Measurements from ENCODE around the gene LRRC45.
A peak's percentile ranks its signal among the peaks of the same experiment; 100 is the strongest.

LRRC45 gene

GRCh38 chr17:82065638-82066303 lies 42.7 kb downstream of the LRRC45 start, which contains the start of gene DUS1L:
DUS1L (minus strand) TSS chr17:82065804; CDS start chr17:82065059, 745 bp downstream.
- peaks cover 33% of the 10 kb centered on the region for H3K36me3 Mint-ChIP-seq (ENCODE audit: low read depth)
- intact Hi-C loops (cut with micrococcal nuclease), result no loop called here
- H3K9me3 Mint-ChIP-seq, result no peaks in the 10 kb centered on the region
- peak within 1 kb of the TSS; percentile 90 for H3K27ac Mint-ChIP-seq
- H3K4me1 Mint-ChIP-seq (ENCODE audit: low read depth), result peaks cover 19% of the 10 kb centered on the region
- H3K4me3 Mint-ChIP-seq, result peak within 1 kb of the TSS; percentile 78
- no peaks in the 10 kb centered on the region for H3K27me3 Mint-ChIP-seq

DNA sequence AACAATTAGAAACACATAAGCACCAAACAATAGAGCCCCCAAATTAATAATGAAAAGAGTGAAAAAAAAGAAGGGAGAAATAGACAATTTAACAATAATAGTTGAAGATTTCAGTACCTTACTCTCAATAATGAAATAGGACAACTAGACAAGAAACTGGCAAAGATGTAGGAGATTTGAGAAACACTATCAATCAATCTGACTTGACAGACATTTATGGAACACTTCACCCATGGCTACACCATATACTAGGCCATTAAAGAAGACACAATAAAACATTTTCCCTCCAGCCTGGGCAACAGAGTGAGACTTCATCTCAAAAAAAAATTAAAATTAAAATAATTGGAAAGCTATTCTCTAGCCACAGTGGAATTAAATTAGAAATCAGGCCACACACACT lies 47.5 kb downstream of the LRRC45 start:
- Mint-ChIP-seq H3K9me3 (no peaks in the 10 kb centered on the region), H3K36me3 (ENCODE audit: low read depth) (no peaks in the 10 kb centered on the region), H3K27me3 (peaks cover 8% of the 10 kb centered on the region), H3K27ac (no peak overlapping the region), H3K4me1 (ENCODE audit: low read depth) (peaks cover 8% of the 10 kb centered on the region), H3K4me3 (no peak overlapping the region)
- intact Hi-C loops (cut with micrococcal nuclease), result no loop called here

DNA sequence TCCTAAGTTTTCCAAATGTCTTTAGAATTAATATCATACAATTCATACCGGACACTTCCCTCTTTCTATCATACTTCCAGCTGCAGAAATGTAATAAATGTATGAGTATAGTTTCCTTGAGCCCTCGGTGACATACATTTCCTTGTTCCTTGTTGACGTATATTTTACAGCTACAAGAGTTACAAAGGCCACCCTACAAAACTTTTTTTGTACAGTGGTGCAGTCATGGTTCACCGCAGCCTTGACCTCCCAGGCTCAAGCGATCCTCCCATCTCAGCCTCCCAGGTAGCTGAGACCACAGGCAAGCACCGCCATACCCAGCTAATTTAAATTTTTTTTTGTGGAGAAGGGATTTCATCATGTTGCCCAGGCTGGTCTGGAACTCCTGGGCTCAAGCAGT lies 49.7 kb downstream of the LRRC45 start:
- Mint-ChIP-seq H3K4me3 (no peak overlapping the region), H3K4me1 (ENCODE audit: low read depth) (no peaks in the 10 kb centered on the region), H3K36me3 (ENCODE audit: low read depth) (peaks cover 7% of the 10 kb centered on the region), H3K27me3 (peaks cover 9% of the 10 kb centered on the region), H3K27ac (no peak overlapping the region), H3K9me3 (no peaks in the 10 kb centered on the region)
- intact Hi-C loops (cut with micrococcal nuclease), result no loop called here

DNA sequence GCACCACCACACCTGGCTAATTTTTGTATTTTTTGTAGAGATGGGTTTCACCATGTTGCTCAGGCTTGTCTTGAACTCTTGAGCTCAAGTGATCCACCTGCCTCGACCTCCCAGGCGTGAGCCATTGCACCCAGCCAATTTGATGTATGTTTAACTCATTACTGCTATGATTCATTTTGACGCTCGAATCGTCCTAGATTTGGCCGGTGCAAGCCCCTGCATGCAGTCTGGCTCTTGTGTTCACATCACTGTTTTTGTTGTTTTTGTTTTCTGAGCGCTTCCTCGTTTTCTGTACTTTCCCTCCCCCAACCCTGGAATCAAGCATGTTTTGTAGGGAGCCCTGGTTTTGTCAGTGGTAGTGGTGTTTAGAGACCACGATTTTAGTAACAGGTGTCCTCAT lies 50.3 kb downstream of the LRRC45 start:
- Mint-ChIP-seq H3K9me3 (no peaks in the 10 kb centered on the region), H3K4me1 (ENCODE audit: low read depth) (peaks cover 5% of the 10 kb centered on the region), H3K36me3 (ENCODE audit: low read depth) (peaks cover 13% of the 10 kb centered on the region), H3K27me3 (peaks cover 9% of the 10 kb centered on the region), H3K4me3 (no peak overlapping the region), H3K27ac (no peak overlapping the region)
- intact Hi-C loops (cut with micrococcal nuclease), result no loop called here

- no peak overlapping the region for H3K4me3 Mint-ChIP-seq
- intact Hi-C loops (cut with micrococcal nuclease), result no loop called here
- peaks cover 5% of the 10 kb centered on the region for H3K4me1 Mint-ChIP-seq (ENCODE audit: low read depth)
- H3K9me3 Mint-ChIP-seq, result no peaks in the 10 kb centered on the region
- peaks cover 40% of the 10 kb centered on the region for H3K36me3 Mint-ChIP-seq (ENCODE audit: low read depth)
- peaks cover 9% of the 10 kb centered on the region for H3K27me3 Mint-ChIP-seq
- no peak overlapping the region for H3K27ac Mint-ChIP-seq
Measured at GRCh38 chr17:82076018-82076784, 53.1 kb downstream of the LRRC45 start.

GRCh38 chr17:82076785-82077591 lies 53.9 kb downstream of the LRRC45 start:
- peaks cover 48% of the 10 kb centered on the region for H3K36me3 Mint-ChIP-seq (ENCODE audit: low read depth)
- no peak overlapping the region for H3K4me3 Mint-ChIP-seq
- H3K9me3 Mint-ChIP-seq, result no peaks in the 10 kb centered on the region
- peaks cover 9% of the 10 kb centered on the region for H3K27me3 Mint-ChIP-seq
- intact Hi-C loops (cut with micrococcal nuclease), result no loop called here
- H3K4me1 Mint-ChIP-seq (ENCODE audit: low read depth), result peaks cover 5% of the 10 kb centered on the region
- no peak overlapping the region for H3K27ac Mint-ChIP-seq

DNA sequence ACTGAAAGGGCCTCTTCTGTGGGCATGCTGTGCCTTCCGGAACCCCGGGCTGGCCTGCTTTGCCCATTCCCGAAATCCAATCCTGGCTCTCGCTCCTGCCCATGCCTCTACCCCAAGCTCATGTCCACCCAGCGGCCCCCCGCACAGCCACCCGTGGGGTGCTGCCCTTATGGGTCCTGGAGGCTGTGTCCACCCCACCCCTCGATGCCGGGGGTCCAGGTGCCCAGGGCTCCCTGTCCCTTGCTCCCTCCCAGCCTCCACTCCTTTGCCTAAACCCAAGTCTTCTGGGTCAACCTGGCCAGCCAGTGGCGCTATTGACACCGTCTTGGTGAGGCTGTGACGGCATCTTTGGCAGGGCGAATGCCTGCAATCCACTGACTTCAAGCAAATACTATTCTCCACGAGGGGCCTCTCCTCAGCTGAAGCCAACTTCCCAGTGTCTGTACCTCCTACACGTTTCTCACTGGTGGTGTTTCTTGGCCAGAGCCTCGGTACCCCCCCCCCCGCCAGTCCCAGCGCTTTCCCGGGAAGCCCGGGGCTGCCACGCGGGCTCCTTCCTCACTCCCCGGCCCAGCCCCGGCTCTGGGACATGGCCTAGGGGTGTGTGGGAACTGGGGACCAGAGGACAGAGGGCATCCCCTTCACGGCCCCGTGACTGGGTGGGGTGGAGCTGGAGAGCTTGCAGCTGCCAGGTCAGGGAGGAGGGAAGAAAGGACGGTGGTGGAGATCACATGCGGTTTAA lies 54.7 kb downstream of the LRRC45 start:
- H3K36me3 Mint-ChIP-seq (ENCODE audit: low read depth), result peaks cover 56% of the 10 kb centered on the region
- H3K4me3 Mint-ChIP-seq, result no peak overlapping the region
- H3K27ac Mint-ChIP-seq, result no peak overlapping the region
- H3K9me3 Mint-ChIP-seq, result no peaks in the 10 kb centered on the region
- H3K4me1 Mint-ChIP-seq (ENCODE audit: low read depth), result peaks cover 5% of the 10 kb centered on the region
- peaks cover 7% of the 10 kb centered on the region for H3K27me3 Mint-ChIP-seq
- intact Hi-C loops (cut with micrococcal nuclease), result no loop called here

DNA sequence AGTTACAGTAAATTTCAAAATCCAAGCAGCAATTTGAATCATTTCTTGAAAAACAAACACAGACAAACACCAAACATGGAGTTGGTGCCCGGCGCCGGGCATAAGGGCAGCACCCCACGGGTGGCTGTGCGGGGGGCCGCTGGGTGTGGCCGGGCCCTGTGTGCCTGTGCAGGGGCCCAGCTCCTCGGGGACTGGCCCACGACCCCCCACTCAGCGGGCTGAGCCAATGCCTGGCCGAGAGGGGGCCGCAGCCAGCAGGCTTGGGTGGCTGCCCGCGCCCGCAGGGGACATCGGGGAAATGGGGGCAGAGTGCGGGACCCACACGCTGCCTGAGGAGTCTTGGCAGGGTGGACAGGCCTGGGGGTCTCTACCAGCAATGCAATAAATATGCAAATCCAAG lies 55.3 kb downstream of the LRRC45 start:
- H3K27ac Mint-ChIP-seq, result no peak overlapping the region
- H3K36me3 Mint-ChIP-seq (ENCODE audit: low read depth), result peaks cover 63% of the 10 kb centered on the region
- peaks cover 5% of the 10 kb centered on the region for H3K4me1 Mint-ChIP-seq (ENCODE audit: low read depth)
- H3K9me3 Mint-ChIP-seq, result no peaks in the 10 kb centered on the region
- intact Hi-C loops (cut with micrococcal nuclease), result no loop called here
- H3K27me3 Mint-ChIP-seq, result peaks cover 7% of the 10 kb centered on the region
- H3K4me3 Mint-ChIP-seq, result no peak overlapping the region

DNA sequence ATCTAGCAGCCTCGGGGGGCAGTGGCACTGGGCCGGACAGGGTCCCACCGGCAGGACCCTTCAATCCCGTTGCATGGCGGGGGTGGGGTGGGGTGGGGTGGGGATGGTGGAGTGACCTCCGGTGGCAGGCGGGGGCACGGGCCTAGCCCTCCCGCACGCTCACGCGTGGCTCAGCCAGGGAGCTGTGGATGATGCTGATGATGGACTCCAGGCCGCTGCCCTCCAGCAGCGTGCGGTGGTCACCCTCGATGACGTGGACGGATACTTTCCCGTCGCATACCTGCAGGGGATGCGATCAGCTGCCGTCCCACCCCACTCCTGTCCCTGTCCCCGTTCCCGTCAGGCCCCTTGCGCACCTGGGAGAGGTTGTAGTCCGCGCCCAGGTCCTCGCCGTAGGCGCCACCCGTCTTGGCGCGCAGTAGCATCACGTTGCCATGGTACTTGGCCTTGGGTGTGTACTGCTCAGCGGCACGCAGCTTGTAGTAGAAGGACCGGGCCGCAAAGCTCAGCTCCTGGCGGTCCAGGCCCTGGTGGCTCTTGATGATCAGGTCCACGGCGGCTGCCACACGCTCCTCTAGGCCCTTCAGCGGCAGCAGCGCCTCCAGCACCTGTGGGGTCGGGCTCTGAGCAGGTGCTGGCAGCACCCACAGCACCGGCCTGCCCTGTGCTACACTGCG lies 56.0 kb downstream of the LRRC45 start:
- H3K4me3 Mint-ChIP-seq, result no peak overlapping the region
- peaks cover 70% of the 10 kb centered on the region for H3K36me3 Mint-ChIP-seq (ENCODE audit: low read depth)
- peaks cover 5% of the 10 kb centered on the region for H3K4me1 Mint-ChIP-seq (ENCODE audit: low read depth)
- intact Hi-C loops (cut with micrococcal nuclease), result no loop called here
- H3K27me3 Mint-ChIP-seq, result peaks cover 1% of the 10 kb centered on the region
- no peaks in the 10 kb centered on the region for H3K9me3 Mint-ChIP-seq
- no peak overlapping the region for H3K27ac Mint-ChIP-seq

- Mint-ChIP-seq H3K27ac (no peak overlapping the region), H3K36me3 (ENCODE audit: low read depth) (peaks cover 81% of the 10 kb centered on the region), H3K27me3 (peaks cover 1% of the 10 kb centered on the region), H3K4me3 (no peak overlapping the region), H3K4me1 (ENCODE audit: low read depth) (peaks cover 5% of the 10 kb centered on the region), H3K9me3 (no peaks in the 10 kb centered on the region)
- intact Hi-C loops (cut with micrococcal nuclease), result no loop called here
Measured at GRCh38 chr17:82080048-82080788, 57.1 kb downstream of the LRRC45 start.

Measured in dendritic cell treated with granulocyte-macrophage colony-stimulating factor and Interleukin-4, amounts not matched to agents 40 ng/mL and 50 ng/mL, for 4 days (primary cell).